Cerebellar cortex (tissue), 1 donor: ENCODE results near the gene NBEA.
A peak's percentile ranks its signal among the peaks of the same experiment; 100 is the strongest.
"Not testable (repeated sequence)": the region's sequence is repeated elsewhere in the genome, so short reads cannot be mapped to it uniquely, and the experiment has no call there.

Experiments
- DNase-seq: peaks from one replicate; pipeline ENCODE4 v3.0.0-alpha.2; 2015; ENCODE audit warnings: low spot score

The NBEA gene

GRCh38 chr13:34944751-34945150, 2.7 kb downstream of the NBEA start:
- DNase-seq: peak; percentile 42

- no peak for DNase-seq
Observed at GRCh38 chr13:34951528-34951927, 9.5 kb downstream of the NBEA start.

- DNase-seq: no peak
Observed at GRCh38 chr13:34959489-34959888, 17.4 kb downstream of the NBEA start.

GRCh38 chr13:34964558-34964957, 22.5 kb downstream of the NBEA start:
- no peak for DNase-seq

- no peak for DNase-seq
Observed at GRCh38 chr13:34967851-34968562, 25.9 kb downstream of the NBEA start.

- DNase-seq: not testable (repeated sequence)
Observed at GRCh38 chr13:34969539-34969938, 27.5 kb downstream of the NBEA start.

- DNase-seq: no peak
Observed at GRCh38 chr13:34970961-34971360, 28.9 kb downstream of the NBEA start.

- DNase-seq: no peak
Observed at GRCh38 chr13:34971473-34971872, 29.4 kb downstream of the NBEA start.

- DNase-seq: not testable (repeated sequence)
Observed at GRCh38 chr13:34985199-34985598, 43.1 kb downstream of the NBEA start.

- no peak for DNase-seq
Observed at GRCh38 chr13:34988330-34988791, 46.3 kb downstream of the NBEA start.

- no peak for DNase-seq
Observed at GRCh38 chr13:34990399-34991214, 48.5 kb downstream of the NBEA start.

GRCh38 chr13:34993470-34993869, 51.4 kb downstream of the NBEA start:
- DNase-seq: no peak

- DNase-seq: not testable (repeated sequence)
Observed at GRCh38 chr13:35003734-35004133, 61.7 kb downstream of the NBEA start.

GRCh38 chr13:35005051-35005450, 63.0 kb downstream of the NBEA start:
- peak; percentile 66 for DNase-seq

GRCh38 chr13:35014606-35015213, 72.6 kb downstream of the NBEA start:
- DNase-seq: peak; percentile 27

- peak; percentile 50 for DNase-seq
Observed at GRCh38 chr13:35016362-35017112, 74.5 kb downstream of the NBEA start.

GRCh38 chr13:35025314-35025713, 83.2 kb downstream of the NBEA start:
- DNase-seq: no peak

- no peak for DNase-seq
Observed at GRCh38 chr13:35028338-35028867, 86.3 kb downstream of the NBEA start.

- no peak for DNase-seq
Observed at GRCh38 chr13:35039012-35039411, 96.9 kb downstream of the NBEA start.

GRCh38 chr13:35046587-35046986, 104.5 kb downstream of the NBEA start:
- DNase-seq: no peak

- no peak for DNase-seq
Observed at GRCh38 chr13:35055705-35056104, 113.6 kb downstream of the NBEA start.

- DNase-seq: no peak
Observed at GRCh38 chr13:35057858-35058257, 115.8 kb downstream of the NBEA start.
